Karpas-422 (cell line): ENCODE measurements around the gene ADCK1. TPM values are rescaled to one million over a fixed set of nuclear protein-coding genes. Genes with fewer than 3 reads are reported as not detected.
"Not testable (repeated sequence)": the region's sequence is repeated elsewhere in the genome, so short reads cannot be mapped to it uniquely, and the experiment has no call there.

Source experiments
- DNase-seq: peaks from one replicate; pipeline ENCODE4 v3.0.0-alpha.2; 2015
- H2AFZ ChIP-seq: fragments of 200-600 bp; sonication (generic); 2 replicates; pipeline ENCODE4 v1.6.1; 2014; ENCODE audit warnings: antibody characterized with exemption, low read length, mixed read lengths
- H3K27ac ChIP-seq: fragments of 200-600 bp; sonication (generic); 2 replicates; pipeline ENCODE4 v1.5.1; 2014; ENCODE audit warnings: mild to moderate bottlenecking, low read length, moderate library complexity
- H3K27me3 ChIP-seq: fragments of 200-600 bp; sonication (generic); 2 replicates; pipeline ENCODE4 v1.6.1; 2014; ENCODE audit warnings: low read length, mixed read lengths
- H3K36me3 ChIP-seq: fragments of 200-600 bp; sonication (generic); 2 replicates; pipeline ENCODE4 v1.6.1; 2014; ENCODE audit warnings: low read length, mixed read lengths; ENCODE audit not compliant: insufficient read depth
- H3K4me1 ChIP-seq: fragments of 200-600 bp; sonication (generic); 2 replicates; pipeline ENCODE4 v1.6.1; 2014; ENCODE audit warnings: mild to moderate bottlenecking, low read length, mixed read lengths
- H3K4me2 ChIP-seq: fragments of 200-600 bp; sonication (generic); 2 replicates; pipeline ENCODE4 v1.6.1; 2014; ENCODE audit warnings: low read length, low read depth, mild to moderate bottlenecking; ENCODE audit not compliant: poor library complexity, severe bottlenecking
- H3K4me3 ChIP-seq: fragments of 200-600 bp; sonication (generic); 2 replicates; pipeline ENCODE4 v1.5.1; 2014; ENCODE audit warnings: mild to moderate bottlenecking, antibody characterized with exemption, low read length, mixed read lengths
- H3K79me2 ChIP-seq: fragments of 200-600 bp; sonication (generic); 2 replicates; pipeline ENCODE4 v1.6.1; 2014; ENCODE audit warnings: mild to moderate bottlenecking, low read length, mixed read lengths
- H3K9ac ChIP-seq: fragments of 200-600 bp; sonication (generic); 2 replicates; pipeline ENCODE4 v1.6.0; 2014; ENCODE audit warnings: low read length
- H3K9me2 ChIP-seq: fragments of 200-600 bp; sonication (generic), shearing (Covaris generic); replicated peaks from 2 replicates; pipeline ENCODE4 v1.6.0; 2014; ENCODE audit warnings: mild to moderate bottlenecking, low read length, moderate library complexity; ENCODE audit not compliant: insufficient read depth
- H3K9me3 ChIP-seq: fragments of 300-700, 200-600 bp; sonication (generic); 2 replicates; pipeline ENCODE4 v1.6.1; 2014; ENCODE audit warnings: low read length, mixed read lengths
- H4K20me1 ChIP-seq: fragments of 200-600 bp; sonication (generic); 2 replicates; pipeline ENCODE4 v1.6.1; 2014; ENCODE audit warnings: mild to moderate bottlenecking, antibody characterized with exemption, low read length, low read depth; ENCODE audit not compliant: insufficient read depth
- total RNA-seq: library from RNA; depleted of rRNA; stranded (reverse); fragments of >200 nt; shearing (Covaris generic); gene quantifications from 2 replicates; pipeline ENCODE4 v1.2.3, GENCODE V29; 2014; ENCODE audit warnings: low replicate concordance

Gene ADCK1
- total RNA-seq, 1 experiment from 2014 or later = 9.7 TPM

GRCh38 chr14:77768442-77769069 is 31.4 kb upstream of the ADCK1 start:
- H3K4me3 ChIP-seq, H3K4me1 ChIP-seq, H3K9me2 ChIP-seq, H3K9me3 ChIP-seq, H3K9ac ChIP-seq, H3K27ac ChIP-seq, H3K36me3 ChIP-seq, DNase-seq, H4K20me1 ChIP-seq, H3K27me3 ChIP-seq, H3K4me2 ChIP-seq, H3K79me2 ChIP-seq: not testable (repeated sequence)
- H2AFZ ChIP-seq = peak overlapping the region; percentile 7; the same call in 1 of the 2 replicates

- H3K36me3 ChIP-seq, H3K27ac ChIP-seq, H3K79me2 ChIP-seq, H3K9ac ChIP-seq, H3K27me3 ChIP-seq, H3K9me2 ChIP-seq, H3K4me3 ChIP-seq, H3K4me1 ChIP-seq, DNase-seq, H4K20me1 ChIP-seq, H3K4me2 ChIP-seq, H2AFZ ChIP-seq, H3K9me3 ChIP-seq: not testable (repeated sequence)
These were observed 25.9 kb upstream of the ADCK1 start for GRCh38 chr14:77773966-77774365.

- no peak overlapping the region for H3K9ac ChIP-seq
- H3K9me2 ChIP-seq = no peaks in the 10 kb centered on the region
- H3K27me3 ChIP-seq = no peaks in the 10 kb centered on the region
- no peak overlapping the region for H2AFZ ChIP-seq
- no peak overlapping the region for H3K4me3 ChIP-seq
- no peak for DNase-seq
- H3K9me3 ChIP-seq = no peaks in the 10 kb centered on the region
- H3K4me2 ChIP-seq = no peak overlapping the region
- H3K4me1 ChIP-seq = no peaks in the 10 kb centered on the region
- H3K79me2 ChIP-seq = no peaks in the 10 kb centered on the region
- H3K27ac ChIP-seq = no peak overlapping the region
- H4K20me1 ChIP-seq = no peaks in the 10 kb centered on the region
- H3K36me3 ChIP-seq = no peaks in the 10 kb centered on the region
These were observed 17.7 kb upstream of the ADCK1 start for GRCh38 chr14:77782202-77782601.

GRCh38 chr14:77786148-77786547 is 13.8 kb upstream of the ADCK1 start:
- H3K9me2 ChIP-seq = no peaks in the 10 kb centered on the region
- no peak overlapping the region for H2AFZ ChIP-seq
- no peaks in the 10 kb centered on the region for H3K4me1 ChIP-seq
- H3K27ac ChIP-seq = no peak overlapping the region
- H3K9ac ChIP-seq = no peak overlapping the region
- H3K4me3 ChIP-seq = no peak overlapping the region
- no peaks in the 10 kb centered on the region for H3K36me3 ChIP-seq
- DNase-seq = peak; percentile 30
- no peak overlapping the region for H3K4me2 ChIP-seq
- no peaks in the 10 kb centered on the region for H3K27me3 ChIP-seq
- no peaks in the 10 kb centered on the region for H3K79me2 ChIP-seq
- H4K20me1 ChIP-seq = no peaks in the 10 kb centered on the region
- H3K9me3 ChIP-seq = no peaks in the 10 kb centered on the region

GRCh38 chr14:77790566-77791224 is 9.2 kb upstream of the ADCK1 start:
- H3K79me2 ChIP-seq = no peaks in the 10 kb centered on the region
- H3K36me3 ChIP-seq = no peaks in the 10 kb centered on the region
- H3K4me2 ChIP-seq = no peak overlapping the region
- no peak overlapping the region for H2AFZ ChIP-seq
- H3K27me3 ChIP-seq = no peaks in the 10 kb centered on the region
- H3K9me2 ChIP-seq = no peaks in the 10 kb centered on the region
- H4K20me1 ChIP-seq = no peaks in the 10 kb centered on the region
- H3K9ac ChIP-seq = no peak overlapping the region
- no peak for DNase-seq
- H3K4me1 ChIP-seq = no peaks in the 10 kb centered on the region
- H3K9me3 ChIP-seq = no peaks in the 10 kb centered on the region
- no peak overlapping the region for H3K4me3 ChIP-seq
- no peak overlapping the region for H3K27ac ChIP-seq

GRCh38 chr14:77791225-77791600 is 8.7 kb upstream of the ADCK1 start:
- H3K4me1 ChIP-seq = peaks cover under 1% of the 10 kb centered on the region
- H3K36me3 ChIP-seq = no peaks in the 10 kb centered on the region
- H3K4me2 ChIP-seq = no peak overlapping the region
- H3K9me3 ChIP-seq = no peaks in the 10 kb centered on the region
- no peak overlapping the region for H3K9ac ChIP-seq
- no peak overlapping the region for H2AFZ ChIP-seq
- no peaks in the 10 kb centered on the region for H3K9me2 ChIP-seq
- H3K27me3 ChIP-seq = no peaks in the 10 kb centered on the region
- no peaks in the 10 kb centered on the region for H3K79me2 ChIP-seq
- DNase-seq = no peak
- no peak overlapping the region for H3K27ac ChIP-seq
- H4K20me1 ChIP-seq = no peaks in the 10 kb centered on the region
- H3K4me3 ChIP-seq = no peak overlapping the region

- not testable (repeated sequence) for H3K27ac ChIP-seq, H3K9ac ChIP-seq, H2AFZ ChIP-seq, H3K4me3 ChIP-seq, H3K36me3 ChIP-seq, H3K9me3 ChIP-seq, H3K9me2 ChIP-seq, H3K4me1 ChIP-seq, H3K79me2 ChIP-seq, H3K4me2 ChIP-seq, H4K20me1 ChIP-seq, H3K27me3 ChIP-seq, DNase-seq
These were observed 6.7 kb upstream of the ADCK1 start for GRCh38 chr14:77793255-77793654.

- Histone ChIP-seq H3K9me3 (no peaks in the 10 kb centered on the region), H3K9ac (no peak overlapping the region), H3K4me2 (no peak overlapping the region), H3K79me2 (no peaks in the 10 kb centered on the region), H4K20me1 (no peaks in the 10 kb centered on the region), H3K4me3 (no peak overlapping the region), H3K36me3 (no peaks in the 10 kb centered on the region), H3K27ac (no peak overlapping the region), H3K27me3 (no peaks in the 10 kb centered on the region), H3K4me1 (peaks cover 3% of the 10 kb centered on the region), H2AFZ (no peak overlapping the region), H3K9me2 (no peaks in the 10 kb centered on the region)
- no peak for DNase-seq
These were observed 5.6 kb upstream of the ADCK1 start for GRCh38 chr14:77794357-77794756.
